Breast epithelium (tissue), 3 donors: ENCODE results near the gene HDHD3.

Source experiments
- POLR2A ChIP-seq: fragments of 450-650 bp; IDR thresholded peaks from one replicate; pipeline ENCODE4 v1.6.1; 2016; ENCODE audit warnings: antibody characterized with exemption, mild to moderate bottlenecking, moderate library complexity
- POLR2AphosphoS5 ChIP-seq, 3 donors: sonication (generic); formaldehyde crosslinking; IDR thresholded peaks; one replicate each; pipeline ENCODE4 v1.6.1; 2017; ENCODE audit warnings: antibody characterized with exemption in 3 of 3
- TF ChIP-seq, protein P1 (sequence below), 3 donors: fragments of 450-650 bp; IDR thresholded peaks; one replicate each; pipeline ENCODE4 v1.5.1; 2016 to 2017; ENCODE audit warnings: antibody characterized with exemption in 3 of 3, mild to moderate bottlenecking in 3 of 3, moderate library complexity in 3 of 3

DNA sequence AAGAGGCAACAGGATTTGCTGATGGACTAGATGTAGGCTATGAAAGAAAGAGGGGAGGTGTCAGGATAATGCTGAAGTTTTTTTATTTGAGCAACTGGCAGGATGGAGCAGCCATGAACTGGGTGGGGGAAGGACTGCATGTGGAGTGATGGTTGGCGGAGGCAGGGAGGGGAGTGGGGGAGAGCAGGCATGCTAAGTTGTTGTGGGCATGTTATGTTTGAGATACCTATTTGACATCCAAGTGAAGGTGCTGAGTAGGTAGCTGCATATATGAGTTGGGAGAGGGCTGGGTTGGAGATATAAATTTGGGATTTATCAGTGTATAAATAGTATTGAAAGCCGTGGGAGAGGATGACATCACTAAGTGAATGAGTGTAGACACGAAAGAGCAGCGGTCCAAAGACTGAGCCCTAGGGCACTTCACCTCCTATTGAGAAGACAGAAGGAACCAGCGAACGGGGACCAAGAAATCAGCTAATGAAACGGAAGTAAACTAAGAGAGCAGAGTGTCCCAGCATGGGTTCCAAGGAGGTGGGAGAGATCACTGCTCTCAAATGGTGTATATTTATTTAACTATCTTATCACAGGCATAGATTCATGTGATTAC is 20.0 kb downstream of the HDHD3 start:
- TF ChIP-seq, protein P1, sequence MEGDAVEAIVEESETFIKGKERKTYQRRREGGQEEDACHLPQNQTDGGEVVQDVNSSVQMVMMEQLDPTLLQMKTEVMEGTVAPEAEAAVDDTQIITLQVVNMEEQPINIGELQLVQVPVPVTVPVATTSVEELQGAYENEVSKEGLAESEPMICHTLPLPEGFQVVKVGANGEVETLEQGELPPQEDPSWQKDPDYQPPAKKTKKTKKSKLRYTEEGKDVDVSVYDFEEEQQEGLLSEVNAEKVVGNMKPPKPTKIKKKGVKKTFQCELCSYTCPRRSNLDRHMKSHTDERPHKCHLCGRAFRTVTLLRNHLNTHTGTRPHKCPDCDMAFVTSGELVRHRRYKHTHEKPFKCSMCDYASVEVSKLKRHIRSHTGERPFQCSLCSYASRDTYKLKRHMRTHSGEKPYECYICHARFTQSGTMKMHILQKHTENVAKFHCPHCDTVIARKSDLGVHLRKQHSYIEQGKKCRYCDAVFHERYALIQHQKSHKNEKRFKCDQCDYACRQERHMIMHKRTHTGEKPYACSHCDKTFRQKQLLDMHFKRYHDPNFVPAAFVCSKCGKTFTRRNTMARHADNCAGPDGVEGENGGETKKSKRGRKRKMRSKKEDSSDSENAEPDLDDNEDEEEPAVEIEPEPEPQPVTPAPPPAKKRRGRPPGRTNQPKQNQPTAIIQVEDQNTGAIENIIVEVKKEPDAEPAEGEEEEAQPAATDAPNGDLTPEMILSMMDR (IDR thresholded peaks at IDR 0.05): no peak
- no peak for TF ChIP-seq POLR2AphosphoS5 (IDR thresholded peaks at IDR 0.05)
- no peak for TF ChIP-seq POLR2A
